ENCODE data around the gene VAMP2.
A peak's percentile ranks its signal among the peaks of the same experiment; 100 is the strongest.

VAMP2 gene

GRCh38 chr17:8141741-8142140 is 21.0 kb downstream of the VAMP2 start:
- no peak for DNase-seq

DNA sequence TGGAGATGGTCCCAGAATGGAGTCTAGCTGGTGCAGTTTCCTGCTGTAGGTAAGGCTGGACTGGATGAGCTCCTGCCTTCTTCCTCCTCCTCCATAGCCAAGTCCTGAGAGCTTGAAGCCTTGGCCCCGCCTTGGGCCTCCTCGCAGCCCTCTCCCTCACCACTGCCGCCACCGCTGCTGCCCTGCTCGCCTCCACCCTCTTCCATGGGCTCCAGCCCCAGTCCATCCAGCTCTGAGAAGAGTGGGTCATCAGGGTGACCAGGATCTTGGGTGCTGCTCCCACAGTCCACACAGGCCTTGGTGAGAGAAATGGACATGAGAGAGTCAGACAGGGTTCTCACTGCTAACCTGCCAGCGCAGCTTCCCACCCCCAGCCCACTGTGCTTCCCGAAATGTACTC is 21.7 kb downstream of the VAMP2 start:
- DNase-seq = no peak

DNA sequence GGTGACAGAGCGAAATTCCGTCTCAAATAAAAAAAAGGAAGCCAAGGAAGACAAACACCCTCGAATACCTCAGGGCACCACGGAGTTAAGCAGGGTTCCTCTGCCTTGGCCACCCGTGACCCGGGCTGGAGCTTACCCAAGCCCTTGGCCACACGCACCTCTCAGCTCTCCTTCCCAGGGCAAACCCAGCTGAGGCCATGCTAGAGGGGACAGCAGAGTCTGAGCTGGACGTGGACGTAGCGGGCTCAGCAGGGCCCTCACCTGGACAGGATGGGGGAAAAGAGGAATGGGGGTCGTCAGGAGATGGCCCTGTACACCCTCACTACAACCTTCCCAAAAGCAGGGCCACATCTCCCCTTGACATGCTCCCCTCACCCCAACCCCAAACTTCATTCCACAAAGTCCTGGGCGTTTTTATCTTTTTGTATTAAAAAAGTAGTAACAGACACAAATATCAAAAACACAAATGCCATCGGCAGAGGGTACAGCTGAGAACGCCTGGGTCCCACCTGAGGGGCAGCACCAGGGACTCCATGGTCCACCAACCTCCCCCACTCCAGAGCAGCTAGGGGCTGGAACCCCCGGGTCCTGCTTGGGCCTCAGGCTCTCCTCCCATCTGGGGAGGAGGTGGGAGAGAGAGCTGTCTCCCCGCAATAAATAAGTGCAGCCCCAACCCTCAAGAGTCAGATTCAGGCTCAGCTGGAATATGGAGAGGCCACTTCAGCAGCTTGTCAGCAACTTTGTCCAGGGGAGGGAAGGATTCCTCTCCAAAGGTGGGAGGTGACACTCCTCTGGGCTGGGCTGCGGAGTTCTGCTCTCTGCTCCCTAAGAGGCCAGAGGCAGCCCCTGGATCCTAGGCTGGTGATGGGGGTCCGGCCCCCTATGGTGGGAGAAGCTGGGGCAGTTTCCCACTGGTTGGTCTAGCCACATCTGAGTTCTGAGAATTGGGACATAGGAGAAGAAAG is 22.4 kb downstream of the VAMP2 start:
- no peak for DNase-seq

DNA sequence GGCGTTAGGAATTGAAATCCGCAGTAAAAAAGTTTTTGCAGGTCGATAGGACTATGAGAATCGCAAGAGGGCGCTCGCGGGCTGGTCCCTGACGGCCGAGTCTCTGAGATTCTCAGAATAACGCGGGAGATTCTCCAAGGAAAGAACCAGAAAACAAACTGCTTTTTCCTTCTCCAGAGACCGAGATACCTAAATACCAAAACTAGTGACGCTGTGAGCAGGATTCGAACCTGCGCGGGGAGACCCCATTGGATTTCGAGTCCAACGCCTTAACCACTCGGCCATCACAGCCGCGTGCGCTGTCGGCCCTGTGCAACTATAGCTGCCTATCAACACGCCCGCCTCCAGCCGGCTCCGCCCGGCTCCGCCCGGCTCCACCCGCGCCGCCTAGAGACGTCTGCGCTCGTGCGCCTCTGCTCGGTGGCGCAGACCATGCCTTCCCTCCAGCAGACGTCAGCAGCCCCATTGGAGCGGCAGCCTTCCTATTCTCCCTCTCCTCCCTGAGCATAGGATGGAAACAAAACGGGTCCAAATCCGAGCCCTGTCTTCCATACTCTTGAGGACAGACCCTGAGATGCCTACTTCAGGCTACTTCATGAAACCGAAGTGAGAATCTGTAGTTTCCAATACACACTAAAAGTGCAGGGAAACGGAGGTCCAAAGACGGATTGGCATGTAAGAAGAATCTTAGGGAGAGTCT is 23.9 kb downstream of the VAMP2 start:
- DNase-seq = peak; percentile 94 to 97

DNA sequence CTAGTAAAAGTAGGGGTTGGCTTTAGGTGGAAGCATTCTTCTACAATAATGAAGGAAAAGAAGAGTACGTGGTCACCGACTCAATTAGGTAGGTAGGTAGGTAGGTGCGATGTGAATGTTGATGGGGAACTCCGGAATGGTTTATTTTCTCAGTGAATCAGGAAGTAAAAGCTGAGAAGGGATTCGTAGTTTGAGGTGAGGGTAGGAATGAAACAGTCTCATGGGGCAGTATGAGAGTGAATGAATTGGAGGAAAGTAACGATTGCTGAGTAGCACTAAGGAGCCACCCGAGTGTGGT is 24.4 kb downstream of the VAMP2 start:
- DNase-seq = no peak

GRCh38 chr17:8137645-8138373 is 24.9 kb downstream of the VAMP2 start:
- DNase-seq = no peak

DNA sequence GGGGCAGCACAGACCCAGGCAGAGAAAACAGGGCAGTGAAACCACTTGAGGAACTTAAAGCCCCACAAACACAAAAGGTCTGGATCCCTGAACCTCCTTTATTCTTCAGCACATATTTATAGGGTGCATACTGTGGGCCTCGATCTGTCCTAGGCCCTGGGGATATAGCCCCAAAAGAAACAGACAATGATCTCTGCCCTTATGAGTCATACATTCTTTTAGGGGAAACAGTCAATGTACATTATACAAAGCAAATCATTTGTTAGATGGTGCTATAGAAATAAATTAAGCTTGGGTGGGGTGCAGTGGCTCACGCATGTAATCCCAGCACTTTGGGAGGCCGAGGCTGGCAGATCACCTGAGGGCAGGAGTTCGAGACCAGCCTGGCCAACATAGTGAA is 28.8 kb downstream of the VAMP2 start:
- no peak for DNase-seq

DNA sequence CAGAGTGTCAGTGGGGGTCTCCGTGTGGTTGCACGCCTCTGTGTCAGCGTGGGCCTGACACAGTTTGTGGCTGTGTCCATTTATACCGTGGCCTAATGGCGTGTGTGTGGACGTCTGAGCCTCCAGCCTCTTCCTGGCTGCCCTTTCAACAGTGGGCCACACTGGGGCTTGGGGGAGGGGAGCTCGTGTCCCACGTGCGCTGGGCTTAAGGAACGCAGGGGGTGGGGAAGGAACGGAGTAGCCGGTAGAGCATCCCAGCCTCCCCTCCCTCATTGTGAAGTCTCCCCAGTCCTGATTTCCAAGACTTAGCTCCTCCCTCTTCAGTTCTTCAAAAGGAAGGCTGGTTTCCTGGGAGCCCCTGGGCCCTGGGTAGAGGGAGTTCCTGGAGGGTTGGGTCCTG is 29.3 kb downstream of the VAMP2 start:
- DNase-seq = no peak

DNA sequence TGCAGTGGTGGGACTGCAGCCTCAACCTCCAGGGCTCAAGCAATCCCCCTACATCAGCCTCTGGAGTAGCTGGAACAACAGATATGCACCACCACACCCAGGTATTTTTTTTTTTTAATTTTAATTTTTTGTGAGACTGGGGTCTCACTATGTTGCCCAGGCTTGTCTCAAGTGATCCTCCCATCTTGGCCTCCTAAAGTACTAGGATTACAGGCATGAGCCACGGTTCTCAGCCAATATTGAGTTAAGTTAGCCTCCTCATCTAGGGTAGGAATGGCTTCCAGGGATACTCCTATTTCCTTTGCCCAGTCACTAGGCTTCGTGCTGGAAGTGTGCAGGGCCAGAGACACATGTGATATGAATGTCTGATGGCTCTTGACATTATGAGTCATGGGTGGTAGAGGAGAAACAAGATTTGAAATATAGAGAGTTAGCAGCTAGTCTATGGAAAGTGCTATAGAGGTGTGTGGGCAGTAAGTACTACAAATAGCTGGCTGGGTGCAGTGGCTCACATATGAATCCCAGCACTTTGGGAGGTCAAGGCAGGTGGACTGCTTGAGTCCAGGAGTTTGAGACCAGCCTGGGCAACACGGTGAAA is 30.8 kb downstream of the VAMP2 start:
- DNase-seq = no peak

GRCh38 chr17:8128125-8128784 is 34.5 kb downstream of the VAMP2 start:
- no peak for DNase-seq

DNA sequence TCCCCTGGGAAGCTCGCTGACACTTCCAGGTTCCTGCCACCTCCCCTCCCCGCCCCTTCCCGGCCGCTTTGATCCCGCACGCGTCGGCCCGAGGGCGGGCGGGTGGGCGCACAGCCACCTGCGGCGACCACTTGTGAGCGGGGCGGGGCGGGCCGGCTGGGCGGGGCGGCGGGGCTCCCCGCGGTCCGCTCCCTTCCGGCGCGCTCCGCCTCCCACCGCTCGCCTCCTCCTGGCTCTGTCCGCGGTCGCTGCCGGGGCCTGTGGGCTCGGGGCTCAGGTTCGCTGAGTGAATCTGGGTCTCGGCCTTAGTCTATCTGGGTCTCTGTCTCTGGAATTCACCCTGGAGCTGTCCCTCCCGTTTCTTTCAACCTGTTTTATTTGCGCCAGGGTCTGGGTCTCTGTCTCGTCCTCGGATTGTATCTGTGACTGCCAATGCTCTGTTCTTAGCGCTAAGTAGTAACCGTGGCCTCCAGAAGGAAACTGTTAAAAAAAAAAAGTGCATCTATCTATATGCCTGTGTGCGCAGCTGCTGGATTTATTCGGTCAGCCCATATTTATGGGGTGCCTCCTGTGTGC is 36.2 kb downstream of the VAMP2 start:
- DNase-seq = peak in 1 of 2 experiments; percentile 76

DNA sequence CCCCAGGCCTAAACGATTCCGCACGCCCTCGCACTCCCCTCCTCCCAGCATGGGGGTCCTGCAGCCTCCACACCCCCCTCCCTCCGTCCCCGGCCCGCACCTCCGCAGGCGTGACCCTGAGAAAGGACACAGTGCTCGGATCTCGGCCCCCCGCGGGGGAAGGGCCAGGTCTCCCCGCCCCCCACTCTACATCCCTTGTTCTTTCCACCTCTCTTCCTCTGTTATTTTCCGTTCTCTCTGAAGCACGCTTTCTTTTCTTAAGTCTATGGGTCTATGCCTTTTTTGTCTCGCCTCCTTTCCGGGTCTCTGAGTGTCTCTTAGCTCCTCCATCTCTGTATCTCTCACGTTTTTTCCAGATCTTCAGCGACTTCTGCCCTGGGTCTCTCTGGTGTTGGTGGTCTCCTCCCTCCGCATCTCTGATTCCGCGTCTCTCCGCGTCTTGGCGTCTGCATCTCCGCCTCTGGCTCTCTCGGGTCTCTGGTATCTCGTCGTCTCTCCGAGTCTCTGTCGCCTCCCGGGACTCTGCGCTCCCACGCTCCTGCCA is 36.7 kb downstream of the VAMP2 start:
- DNase-seq = peak in 1 of 2 experiments; percentile 57

DNA sequence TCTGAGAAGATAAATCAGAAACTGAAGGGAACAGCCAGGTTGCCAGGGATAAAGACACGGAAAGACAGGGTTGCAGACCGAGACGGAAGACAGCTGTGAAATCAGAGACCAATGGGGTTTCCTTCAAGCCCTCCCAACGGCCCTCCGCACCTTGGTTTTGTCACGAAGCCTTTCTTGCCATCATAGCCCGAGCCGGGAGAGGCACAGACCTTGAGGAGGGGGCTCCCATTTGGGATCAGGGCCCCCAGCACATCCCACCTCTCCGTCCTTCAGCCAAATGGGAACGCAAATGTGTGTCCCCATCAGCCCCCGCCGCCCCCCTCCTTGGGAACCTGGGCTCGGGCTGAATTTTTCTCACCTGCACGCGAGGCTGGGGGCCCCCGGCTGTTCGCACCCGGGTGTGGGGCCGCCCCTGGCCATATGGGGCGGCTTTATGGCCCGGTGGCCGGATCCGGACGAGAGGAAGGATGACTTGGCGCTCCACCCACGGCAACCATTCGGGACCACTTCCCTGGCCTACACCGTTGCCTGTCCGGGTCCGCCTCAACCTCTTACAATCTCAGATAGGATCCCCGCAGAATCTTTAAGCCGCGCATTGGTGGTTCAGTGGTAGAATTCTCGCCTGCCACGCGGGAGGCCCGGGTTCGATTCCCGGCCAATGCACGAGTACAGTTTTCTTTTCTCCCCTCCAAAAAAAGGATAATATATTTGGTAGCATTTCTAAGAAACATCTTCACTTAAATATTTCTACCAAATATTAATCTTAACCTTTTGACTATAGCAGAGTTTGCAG is 37.4 kb downstream of the VAMP2 start:
- DNase-seq = peak; percentile 39 to 83

GRCh38 chr17:8124350-8125153 is 38.2 kb downstream of the VAMP2 start:
- no peak for DNase-seq

DNA sequence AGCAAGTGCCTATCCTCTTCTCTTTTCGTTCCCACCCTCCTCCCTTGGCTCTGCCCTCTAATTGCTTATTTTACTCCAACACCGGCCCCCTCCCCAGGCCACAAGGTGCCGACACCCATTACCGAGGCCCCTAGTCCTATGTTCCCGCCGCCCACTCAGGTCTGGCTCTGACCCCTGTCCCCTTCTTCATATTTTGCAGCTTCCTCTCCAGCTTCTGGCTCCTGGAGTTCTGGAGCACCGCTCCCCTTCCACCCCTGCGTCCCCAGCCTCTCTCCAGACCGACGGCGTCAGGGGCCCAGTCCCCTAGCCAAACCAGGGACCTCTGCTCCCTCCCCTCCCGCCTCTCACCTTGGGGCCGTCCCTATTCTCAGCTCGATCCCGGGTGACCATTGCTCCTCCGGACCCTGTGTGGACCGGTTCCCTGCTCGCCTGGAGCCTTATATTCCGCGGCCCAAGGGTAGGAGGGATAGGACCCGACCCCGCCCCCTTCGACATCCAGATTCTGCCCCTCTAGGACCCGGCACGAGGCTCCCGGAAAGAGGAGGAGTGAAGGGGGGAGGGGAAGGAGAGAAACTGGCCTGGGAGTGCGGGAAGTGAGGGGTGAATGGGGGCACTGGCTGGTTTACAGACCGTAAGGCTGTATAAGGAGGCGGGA is 38.9 kb downstream of the VAMP2 start, which contains the start of gene HES7:
HES7 (minus strand) TSS at position 412 of the 655 bp plus-strand sequence; CDS start at position 390, 22 bp downstream.
- no peak for DNase-seq

- no peak for DNase-seq
Measured at GRCh38 chr17:8122924-8123694, 39.6 kb downstream of the VAMP2 start.

GRCh38 chr17:8122422-8122923 is 40.3 kb downstream of the VAMP2 start:
- peak; percentile 57 to 77 for DNase-seq

DNA sequence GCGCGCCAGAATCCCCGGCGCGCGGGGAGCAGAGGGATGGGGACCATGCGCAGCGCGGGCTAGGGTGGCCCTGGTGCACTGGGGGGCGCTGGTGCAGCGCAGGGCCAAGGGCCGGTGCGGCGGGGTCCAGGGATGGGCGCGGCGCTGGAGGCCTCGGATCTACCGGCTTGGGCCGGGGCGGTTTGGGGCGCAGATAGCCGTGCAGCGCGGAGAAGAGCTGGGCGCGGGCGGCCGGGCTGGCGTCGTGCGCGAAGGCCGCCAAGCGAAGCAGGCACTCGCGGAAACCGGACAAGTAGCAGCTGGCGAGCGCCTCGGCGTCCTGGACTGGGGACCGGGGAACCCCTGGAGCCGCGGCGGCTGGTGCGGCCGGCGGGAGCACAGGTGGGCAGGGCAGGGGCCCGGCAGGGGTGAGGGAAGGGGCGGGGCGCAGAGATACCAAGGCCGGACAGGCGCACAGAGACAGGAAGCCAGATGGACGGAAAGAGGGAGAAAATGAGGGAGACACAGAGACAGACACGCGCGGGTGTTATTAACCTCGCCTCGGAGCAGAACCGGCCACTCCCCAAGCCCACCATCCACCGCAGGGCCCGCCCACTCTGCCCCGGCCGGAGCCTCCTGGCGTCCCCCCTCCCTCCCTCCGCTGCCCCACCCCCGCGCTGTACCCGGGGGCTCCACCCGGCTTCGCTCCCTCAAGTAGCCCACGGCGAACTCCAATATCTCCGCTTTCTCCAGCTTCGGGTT is 40.9 kb downstream of the VAMP2 start:
- peak; percentile 56 to 78 for DNase-seq

Data from SW 1271 (cell line).